HepG2 (cell line): ENCODE measurements around the gene CAMSAP2. TPM values are rescaled to one million over a fixed set of nuclear protein-coding genes. Genes with fewer than 3 reads are reported as not detected.
A peak's percentile ranks its signal among the peaks of the same experiment; 100 is the strongest.

ENCODE experiments used
- CENPX ChIP-seq: sonication (generic); formaldehyde crosslinking; IDR thresholded peaks from 2 replicates; pipeline ENCODE4 v1.9.0; 2021; ENCODE audit warnings: mild to moderate bottlenecking, missing genetic modification reagents, moderate library complexity
- EZH2 ChIP-seq: conservative IDR thresholded peaks from 2 replicates; pipeline ENCODE4 v1.6.1; 2012; ENCODE audit warnings: mild to moderate bottlenecking, low read depth, low read length, moderate library complexity
- GATAD2A ChIP-seq: IDR thresholded peaks from 2 replicates; pipeline ENCODE4 v1.6.1; 2016
- KDM1A ChIP-seq: IDR thresholded peaks from 2 replicates; pipeline ENCODE4 v1.6.1; 2016; ENCODE audit warnings: missing compliant biosample characterization
- KLF15 ChIP-seq: sonication (generic); formaldehyde crosslinking; IDR thresholded peaks from 2 replicates; pipeline ENCODE4 v1.8.1; 2023; ENCODE audit warnings: borderline replicate concordance, mild to moderate bottlenecking, inconsistent platforms, missing genetic modification reagents, mixed read lengths
- MTF1 ChIP-seq: sonication (generic); formaldehyde crosslinking; IDR thresholded peaks from 2 replicates; pipeline ENCODE4 v1.5.0; 2020; ENCODE audit warnings: missing genetic modification reagents
- NR2F6 ChIP-seq, 2 experiments: IDR thresholded peaks; 2 replicates each; pipeline ENCODE4 v1.6.1; 2016; ENCODE audit warnings: antibody characterized with exemption in 1 of 2, mild to moderate bottlenecking in 1 of 2
- SATB2 ChIP-seq: sonication (generic); formaldehyde crosslinking; IDR thresholded peaks from 2 replicates; pipeline ENCODE4 v1.5.0; 2020; ENCODE audit warnings: missing genetic modification reagents
- ZNF746 ChIP-seq: sonication (generic); formaldehyde crosslinking; IDR thresholded peaks from 2 replicates; pipeline ENCODE4 v1.8.0; 2022; ENCODE audit warnings: mild to moderate bottlenecking, missing genetic modification reagents
- ZNF891 ChIP-seq: sonication (generic); formaldehyde crosslinking; IDR thresholded peaks from 2 replicates; pipeline ENCODE4 v1.5.0; 2020; ENCODE audit warnings: mild to moderate bottlenecking, missing genetic modification reagents
- polyA plus RNA-seq, 8 experiments: library from polyadenylated mRNA; depleted of rRNA in 3 of 8; stranded (reverse) in 7 of 8; unstranded in 1 of 8; fragments of >200 nt; fragmentation: Illumina TruSeq in 4 of 8; extraction: Trizol in 4 of 8; gene quantifications; 2 replicates each; pipeline versions ENCODE4 v1.2.1 to v1.2.3, GENCODE V29; 2011 to 2016; ENCODE audit warnings: low read depth in 4 of 8, missing spikeins in 1 of 8, mixed read lengths in 1 of 8; ENCODE audit not compliant: insufficient read depth in 1 of 8
- total RNA-seq, 5 experiments: library from RNA; depleted of rRNA; stranded (reverse); fragments of >200 nt; fragmentation: Illumina TruSeq; extraction: Trizol; gene quantifications; 2 replicates each; pipeline ENCODE4 v1.2.3, GENCODE V29; 2016; ENCODE audit warnings: low read depth in 1 of 5
- TF ChIP-seq, protein P1 (sequence below): sonication (generic); formaldehyde crosslinking; IDR thresholded peaks from 2 replicates; pipeline ENCODE4 v1.5.0; 2020; ENCODE audit warnings: mild to moderate bottlenecking, missing genetic modification reagents
- TF ChIP-seq, protein P2 (sequence below): sonication (generic); formaldehyde crosslinking; IDR thresholded peaks from 2 replicates; pipeline ENCODE4 v1.4.0; 2020; ENCODE audit warnings: missing genetic modification reagents, borderline replicate concordance
- TF ChIP-seq, protein P3 (sequence below): sonication (generic); formaldehyde crosslinking; conservative IDR thresholded peaks from 2 replicates; pipeline ENCODE4 v1.8.0; 2022; ENCODE audit warnings: low read depth, missing genetic modification reagents

CAMSAP2 gene
- total and polyA plus RNA-seq, 2 of the 13 experiments (the other 11 are each of a cell fraction or from before 2014, with no cell fraction given): 3.4 to 8.2 TPM

DNA sequence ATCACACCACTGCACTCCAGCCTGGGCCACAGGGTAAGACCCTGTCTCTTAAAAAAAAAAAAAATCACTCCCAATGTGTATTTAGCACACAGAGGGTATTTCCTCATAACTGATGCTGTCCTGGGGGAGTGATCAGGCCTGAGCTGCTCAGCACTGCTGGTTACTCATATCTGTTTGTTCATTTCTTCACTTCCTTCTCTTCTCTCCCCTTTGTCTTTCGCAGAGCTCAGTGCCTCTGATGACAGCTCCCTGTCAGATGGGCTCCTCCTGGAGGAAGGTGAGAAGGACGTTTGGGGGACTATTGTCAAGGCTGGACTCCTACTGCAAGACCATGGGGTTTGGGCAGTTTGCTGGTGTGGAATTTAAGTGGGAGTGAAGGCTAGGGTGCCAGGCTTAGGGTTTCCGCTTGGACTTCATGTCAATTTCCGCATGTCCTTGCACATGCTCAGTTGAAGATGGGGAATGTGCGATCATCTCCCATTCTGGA is 169.0 kb downstream of the CAMSAP2 start (continued):
- TF ChIP-seq, protein P1, sequence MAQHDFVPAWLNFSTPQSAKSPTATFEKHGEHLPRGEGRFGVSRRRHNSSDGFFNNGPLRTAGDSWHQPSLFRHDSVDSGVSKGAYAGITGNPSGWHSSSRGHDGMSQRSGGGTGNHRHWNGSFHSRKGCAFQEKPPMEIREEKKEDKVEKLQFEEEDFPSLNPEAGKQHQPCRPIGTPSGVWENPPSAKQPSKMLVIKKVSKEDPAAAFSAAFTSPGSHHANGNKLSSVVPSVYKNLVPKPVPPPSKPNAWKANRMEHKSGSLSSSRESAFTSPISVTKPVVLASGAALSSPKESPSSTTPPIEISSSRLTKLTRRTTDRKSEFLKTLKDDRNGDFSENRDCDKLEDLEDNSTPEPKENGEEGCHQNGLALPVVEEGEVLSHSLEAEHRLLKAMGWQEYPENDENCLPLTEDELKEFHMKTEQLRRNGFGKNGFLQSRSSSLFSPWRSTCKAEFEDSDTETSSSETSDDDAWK (CRISPR knock-in tag): no peak
- TF ChIP-seq, protein P2, sequence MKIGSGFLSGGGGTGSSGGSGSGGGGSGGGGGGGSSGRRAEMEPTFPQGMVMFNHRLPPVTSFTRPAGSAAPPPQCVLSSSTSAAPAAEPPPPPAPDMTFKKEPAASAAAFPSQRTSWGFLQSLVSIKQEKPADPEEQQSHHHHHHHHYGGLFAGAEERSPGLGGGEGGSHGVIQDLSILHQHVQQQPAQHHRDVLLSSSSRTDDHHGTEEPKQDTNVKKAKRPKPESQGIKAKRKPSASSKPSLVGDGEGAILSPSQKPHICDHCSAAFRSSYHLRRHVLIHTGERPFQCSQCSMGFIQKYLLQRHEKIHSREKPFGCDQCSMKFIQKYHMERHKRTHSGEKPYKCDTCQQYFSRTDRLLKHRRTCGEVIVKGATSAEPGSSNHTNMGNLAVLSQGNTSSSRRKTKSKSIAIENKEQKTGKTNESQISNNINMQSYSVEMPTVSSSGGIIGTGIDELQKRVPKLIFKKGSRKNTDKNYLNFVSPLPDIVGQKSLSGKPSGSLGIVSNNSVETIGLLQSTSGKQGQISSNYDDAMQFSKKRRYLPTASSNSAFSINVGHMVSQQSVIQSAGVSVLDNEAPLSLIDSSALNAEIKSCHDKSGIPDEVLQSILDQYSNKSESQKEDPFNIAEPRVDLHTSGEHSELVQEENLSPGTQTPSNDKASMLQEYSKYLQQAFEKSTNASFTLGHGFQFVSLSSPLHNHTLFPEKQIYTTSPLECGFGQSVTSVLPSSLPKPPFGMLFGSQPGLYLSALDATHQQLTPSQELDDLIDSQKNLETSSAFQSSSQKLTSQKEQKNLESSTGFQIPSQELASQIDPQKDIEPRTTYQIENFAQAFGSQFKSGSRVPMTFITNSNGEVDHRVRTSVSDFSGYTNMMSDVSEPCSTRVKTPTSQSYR (CRISPR knock-in tag): no peak
- TF ChIP-seq MTF1 (CRISPR knock-in tag) (no peak), KLF15 (no peak), SATB2 (CRISPR knock-in tag) (no peak), NR2F6 (IDR thresholded peaks at IDR 0.05) (peak; percentile 31; the same call in 1 of the 2 replicates), NR2F6 (CRISPR knock-in tag; IDR thresholded peaks at IDR 0.05) (no peak), CENPX (no peak), EZH2 (no peak), ZNF891 (CRISPR knock-in tag) (no peak), GATAD2A (peak; percentile 93), KDM1A (CRISPR knock-in tag) (no peak), ZNF746 (CRISPR knock-in tag) (no peak)
- TF ChIP-seq, protein P3, sequence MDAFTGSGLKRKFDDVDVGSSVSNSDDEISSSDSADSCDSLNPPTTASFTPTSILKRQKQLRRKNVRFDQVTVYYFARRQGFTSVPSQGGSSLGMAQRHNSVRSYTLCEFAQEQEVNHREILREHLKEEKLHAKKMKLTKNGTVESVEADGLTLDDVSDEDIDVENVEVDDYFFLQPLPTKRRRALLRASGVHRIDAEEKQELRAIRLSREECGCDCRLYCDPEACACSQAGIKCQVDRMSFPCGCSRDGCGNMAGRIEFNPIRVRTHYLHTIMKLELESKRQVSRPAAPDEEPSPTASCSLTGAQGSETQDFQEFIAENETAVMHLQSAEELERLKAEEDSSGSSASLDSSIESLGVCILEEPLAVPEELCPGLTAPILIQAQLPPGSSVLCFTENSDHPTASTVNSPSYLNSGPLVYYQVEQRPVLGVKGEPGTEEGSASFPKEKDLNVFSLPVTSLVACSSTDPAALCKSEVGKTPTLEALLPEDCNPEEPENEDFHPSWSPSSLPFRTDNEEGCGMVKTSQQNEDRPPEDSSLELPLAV (CRISPR knock-in tag): no peak
- TF ChIP-seq, all 625 proteins: peak for 52
